ENCODE data around the gene SGPP2. TPM values are rescaled to one million over a fixed set of nuclear protein-coding genes. Genes with fewer than 3 reads are reported as not detected.

Gene SGPP2
- total RNA-seq, 1 donor from 2014 or later, result 2.3 TPM

DNA sequence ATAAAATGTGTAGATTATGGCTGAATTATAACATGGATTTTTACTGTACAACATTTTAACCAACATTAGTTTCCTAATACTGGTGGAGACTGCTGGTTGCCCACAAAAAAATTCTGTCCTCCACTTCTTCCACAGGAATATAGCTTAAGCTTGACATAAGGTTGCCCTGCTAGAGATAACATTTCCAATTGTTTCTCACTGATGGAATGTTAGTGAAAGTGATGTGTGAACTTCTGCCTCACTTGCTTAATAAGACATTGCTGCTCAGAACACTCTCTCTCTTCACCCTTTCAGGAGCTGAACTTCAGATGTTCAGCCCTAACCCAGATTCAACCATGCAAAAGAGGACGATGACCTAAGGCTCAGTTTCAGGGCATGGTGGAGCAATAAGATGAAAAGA, 2.7 kb upstream of the SGPP2 start:
- H3K27me3 ChIP-seq (ENCODE audit: low read depth), result peaks cover 36% of the 10 kb centered on the region
- TF ChIP-seq, protein P1, sequence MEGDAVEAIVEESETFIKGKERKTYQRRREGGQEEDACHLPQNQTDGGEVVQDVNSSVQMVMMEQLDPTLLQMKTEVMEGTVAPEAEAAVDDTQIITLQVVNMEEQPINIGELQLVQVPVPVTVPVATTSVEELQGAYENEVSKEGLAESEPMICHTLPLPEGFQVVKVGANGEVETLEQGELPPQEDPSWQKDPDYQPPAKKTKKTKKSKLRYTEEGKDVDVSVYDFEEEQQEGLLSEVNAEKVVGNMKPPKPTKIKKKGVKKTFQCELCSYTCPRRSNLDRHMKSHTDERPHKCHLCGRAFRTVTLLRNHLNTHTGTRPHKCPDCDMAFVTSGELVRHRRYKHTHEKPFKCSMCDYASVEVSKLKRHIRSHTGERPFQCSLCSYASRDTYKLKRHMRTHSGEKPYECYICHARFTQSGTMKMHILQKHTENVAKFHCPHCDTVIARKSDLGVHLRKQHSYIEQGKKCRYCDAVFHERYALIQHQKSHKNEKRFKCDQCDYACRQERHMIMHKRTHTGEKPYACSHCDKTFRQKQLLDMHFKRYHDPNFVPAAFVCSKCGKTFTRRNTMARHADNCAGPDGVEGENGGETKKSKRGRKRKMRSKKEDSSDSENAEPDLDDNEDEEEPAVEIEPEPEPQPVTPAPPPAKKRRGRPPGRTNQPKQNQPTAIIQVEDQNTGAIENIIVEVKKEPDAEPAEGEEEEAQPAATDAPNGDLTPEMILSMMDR (IDR thresholded peaks at IDR 0.05; ENCODE audit: borderline replicate concordance), result no peak

DNA sequence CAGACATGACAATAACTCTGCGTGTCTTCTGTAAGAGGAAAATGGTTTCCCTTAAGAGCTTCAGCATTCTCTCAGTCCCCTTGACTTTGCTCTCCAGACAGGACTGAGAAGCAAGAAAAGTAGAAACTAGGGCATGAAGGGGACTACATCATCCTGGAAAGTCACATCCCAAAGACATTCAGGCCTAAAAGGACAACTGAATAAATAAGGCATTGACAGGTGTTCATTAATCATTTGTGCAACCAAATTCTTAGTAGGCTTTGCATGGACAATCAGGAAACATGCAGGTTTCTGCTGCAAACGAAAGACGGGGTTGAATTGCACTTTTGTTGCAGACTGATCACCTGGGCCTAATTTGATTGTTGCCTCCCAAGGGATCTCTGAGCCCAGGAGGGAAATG, 1.2 kb upstream of the SGPP2 start:
- Histone ChIP-seq H3K4me3 (no peak overlapping the region), H3K27ac (replicated peaks) (no peak overlapping the region), H3K4me1 (peaks cover 19% of the 10 kb centered on the region), H3K36me3 (no peaks in the 10 kb centered on the region), H3K27me3 (ENCODE audit: low read depth) (peaks cover 36% of the 10 kb centered on the region), H3K9me3 (replicated peaks) (no peaks in the 10 kb centered on the region)
- TF ChIP-seq, protein P1 (IDR thresholded peaks at IDR 0.05; ENCODE audit: borderline replicate concordance), result no peak
- no peak for DNase-seq
- intact Hi-C loops (cut with micrococcal nuclease), result no loop called here

More for the DNA sequence above, 2.7 kb upstream of the SGPP2 start:
- H3K4me1 ChIP-seq, result peaks cover 16% of the 10 kb centered on the region
- H3K27ac ChIP-seq (replicated peaks), result no peak overlapping the region
- H3K36me3 ChIP-seq, result no peaks in the 10 kb centered on the region
- intact Hi-C loops (cut with micrococcal nuclease), result no loop called here
- H3K4me3 ChIP-seq, result no peak overlapping the region
- no peak for DNase-seq
- H3K9me3 ChIP-seq (replicated peaks), result no peaks in the 10 kb centered on the region

DNA sequence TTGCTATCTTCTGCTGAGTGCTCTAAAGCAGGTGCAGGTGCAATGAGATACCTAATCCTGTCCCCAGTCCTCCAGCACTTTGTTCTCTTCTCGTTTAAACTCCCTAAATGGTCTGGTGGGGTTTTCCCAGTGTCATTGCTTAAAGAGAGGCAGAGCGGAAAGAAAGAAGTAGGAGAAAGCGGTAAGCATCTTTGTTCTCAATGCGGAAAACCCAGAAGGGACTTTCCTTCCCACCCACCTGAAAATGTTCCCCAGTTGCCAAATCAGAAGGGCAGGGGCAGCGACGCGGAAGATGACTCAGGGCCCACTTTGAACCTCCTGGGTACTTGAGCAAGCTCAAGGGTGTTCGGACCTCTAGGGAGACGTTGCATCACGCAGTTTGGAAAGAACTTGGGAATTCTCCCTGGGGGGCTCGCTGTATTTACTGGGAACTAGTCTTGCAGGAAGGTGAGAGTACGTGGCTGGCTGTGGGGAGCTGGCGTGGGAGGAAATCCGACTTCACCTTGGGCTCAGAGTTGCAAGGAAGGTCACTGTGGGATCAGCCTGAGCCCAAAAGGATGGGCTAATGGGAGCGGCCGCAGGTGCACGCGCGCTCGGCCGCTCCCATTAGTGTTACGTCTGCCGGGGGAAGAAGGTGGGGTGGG, 589 bp upstream of the SGPP2 start:
- H3K9me3 ChIP-seq (replicated peaks), result no peaks in the 10 kb centered on the region
- H3K27ac ChIP-seq (replicated peaks), result peak overlapping the region; percentile 61
- DNase-seq, result no peak
- H3K27me3 ChIP-seq (ENCODE audit: low read depth), result peaks cover 36% of the 10 kb centered on the region
- no peaks in the 10 kb centered on the region for H3K36me3 ChIP-seq
- H3K4me3 ChIP-seq, result peak overlapping the region; percentile 79
- intact Hi-C loops (cut with micrococcal nuclease), result no loop called here
- peaks cover 19% of the 10 kb centered on the region for H3K4me1 ChIP-seq
- TF ChIP-seq, protein P1 (IDR thresholded peaks at IDR 0.05; ENCODE audit: borderline replicate concordance), result no peak

DNA sequence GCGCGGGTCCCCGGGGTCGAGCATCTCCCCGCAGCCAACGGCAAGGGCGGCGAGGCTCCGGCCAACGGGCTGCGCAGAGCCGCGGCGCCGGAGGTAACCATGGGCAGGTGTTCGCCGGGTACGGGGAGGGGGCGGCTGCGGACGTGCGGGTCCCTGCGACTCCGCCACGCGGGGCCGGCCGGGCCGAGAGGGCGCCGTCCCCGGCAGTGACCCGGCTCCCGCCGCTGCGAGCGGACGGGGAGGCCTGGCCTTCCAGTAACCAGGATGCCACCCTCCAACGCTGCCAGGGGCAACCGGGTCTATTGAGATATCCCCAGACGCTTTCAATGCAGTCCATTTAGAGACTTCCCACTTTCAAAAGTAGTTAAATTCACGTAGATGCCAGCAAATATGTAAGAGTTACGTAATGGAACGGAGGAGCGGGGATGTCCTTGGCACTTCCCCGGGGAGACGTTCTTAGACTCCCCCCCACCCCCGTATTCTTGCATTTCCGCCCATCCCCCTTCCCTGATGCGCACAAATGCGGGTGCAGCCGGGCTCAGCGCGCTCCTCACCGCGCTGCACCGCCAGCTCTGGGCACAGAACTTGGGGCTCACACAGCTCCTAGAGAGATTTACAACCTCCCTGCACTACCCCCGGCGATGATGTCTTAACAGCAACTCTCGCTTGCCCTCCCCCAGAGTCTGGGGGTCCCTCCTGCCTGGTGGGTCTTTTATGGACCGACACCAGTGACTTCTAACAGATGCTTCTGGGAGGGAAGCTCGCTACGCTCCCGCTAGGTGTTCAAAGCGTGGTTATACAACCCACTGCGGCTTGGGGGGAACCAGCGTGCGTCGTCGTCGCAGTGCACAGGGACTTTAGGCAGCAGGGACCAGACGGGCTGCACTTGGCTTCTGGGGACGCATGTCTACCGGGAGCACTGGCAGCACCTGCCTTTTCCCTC, 657 bp downstream of the SGPP2 start:
- intact Hi-C loops (cut with micrococcal nuclease), result no loop called here
- Histone ChIP-seq H3K36me3 (no peaks in the 10 kb centered on the region), H3K27me3 (ENCODE audit: low read depth) (peaks cover 36% of the 10 kb centered on the region), H3K9me3 (replicated peaks) (no peaks in the 10 kb centered on the region), H3K4me3 (peak overlapping the region; percentile 79), H3K4me1 (peaks cover 19% of the 10 kb centered on the region), H3K27ac (replicated peaks) (peak overlapping the region; percentile 61)
- TF ChIP-seq, protein P1 (IDR thresholded peaks at IDR 0.05; ENCODE audit: borderline replicate concordance), result no peak
- DNase-seq, result peak; percentile 28

DNA sequence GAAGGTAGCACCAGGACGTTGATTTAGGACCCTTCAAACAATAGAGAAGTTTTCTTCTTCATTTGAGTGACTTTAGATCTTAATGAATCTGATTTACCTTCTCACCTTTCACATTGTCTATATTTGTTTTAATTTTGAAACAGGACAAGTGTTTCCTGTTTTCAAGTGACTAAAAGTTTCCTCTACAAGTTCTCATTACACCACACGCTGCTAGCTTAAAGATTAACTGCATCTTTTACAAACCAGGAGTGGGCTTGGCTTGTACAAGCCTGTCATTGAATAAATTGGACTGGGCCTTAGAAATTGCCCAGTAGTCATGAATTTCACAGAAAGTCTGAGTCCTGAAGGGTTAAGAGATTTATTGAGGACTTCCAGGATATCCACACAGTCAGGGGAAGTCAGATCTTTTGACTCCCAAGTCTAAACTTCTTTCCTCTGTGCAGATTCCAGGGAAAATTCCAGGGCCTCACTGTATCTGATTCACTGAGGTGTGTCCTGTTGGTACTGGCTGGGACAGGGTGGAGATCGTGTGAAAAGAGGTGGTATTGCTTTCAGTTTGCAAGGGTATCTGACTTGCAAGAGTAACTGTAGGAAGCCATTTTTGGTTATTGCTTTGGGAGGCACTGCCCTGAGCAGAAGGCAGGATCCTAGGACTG, 3.4 kb downstream of the SGPP2 start:
- Histone ChIP-seq H3K36me3 (no peaks in the 10 kb centered on the region), H3K4me1 (peaks cover 19% of the 10 kb centered on the region), H3K9me3 (replicated peaks) (no peaks in the 10 kb centered on the region), H3K4me3 (no peak overlapping the region), H3K27ac (replicated peaks) (peak overlapping the region; percentile 61), H3K27me3 (ENCODE audit: low read depth) (peaks cover 31% of the 10 kb centered on the region)
- intact Hi-C loops (cut with micrococcal nuclease), result no loop called here
- TF ChIP-seq, protein P1 (IDR thresholded peaks at IDR 0.05; ENCODE audit: borderline replicate concordance), result no peak
- no peak for DNase-seq
